Activated CD8-positive, alpha-beta T cell treated with anti-CD3 and anti-CD28 coated beads for 36 hours (primary cell): Measurements from ENCODE around the gene ATE1. TPM values are rescaled to one million over a fixed set of nuclear protein-coding genes. Genes with fewer than 3 reads are reported as not detected.
"Not testable (repeated sequence)": the region's sequence is repeated elsewhere in the genome, so short reads cannot be mapped to it uniquely, and the experiment has no call there.

Source experiments
- ATAC-seq: fragments of 200-7000 bp; cut with Tn5 transposase; one replicate; pipeline ENCODE4 v1.10.0; 2021; ENCODE audit warnings: mild to moderate bottlenecking, moderate library complexity
- CTCF ChIA-PET: fragments of 350-600 bp; sonication (Branson Sonifier 250); formaldehyde crosslinking; loops from one replicate; lab custom pipeline; 2021; ENCODE audit warnings: antibody characterized with exemption; lab: Charles Lee
- POLR2A ChIA-PET: fragments of 350-600 bp; sonication (Branson Sonifier 250); formaldehyde crosslinking; loops from one replicate; lab custom pipeline; 2021; ENCODE audit warnings: antibody characterized with exemption; lab: Charles Lee
- DNase-seq: peaks from one replicate; pipeline ENCODE4 v3.0.0-alpha.2; 2020
- H3K27ac Mint-ChIP-seq: one replicate; pipeline ENCODE4 v1.8.0; 2021; ENCODE audit warnings: mild to moderate bottlenecking, mixed read lengths
- H3K27me3 Mint-ChIP-seq: one replicate; pipeline ENCODE4 v1.8.0; 2021; ENCODE audit warnings: mixed read lengths
- H3K36me3 Mint-ChIP-seq: one replicate; pipeline ENCODE4 v1.8.0; 2021; ENCODE audit warnings: low read depth, mixed read lengths
- H3K4me1 Mint-ChIP-seq: one replicate; pipeline ENCODE4 v1.8.0; 2021; ENCODE audit warnings: low read depth, mixed read lengths
- H3K4me3 Mint-ChIP-seq: one replicate; pipeline ENCODE4 v1.8.0; 2021; ENCODE audit warnings: mild to moderate bottlenecking, moderate library complexity, mixed read lengths
- H3K9me3 Mint-ChIP-seq: one replicate; pipeline ENCODE4 v1.8.0; 2021; ENCODE audit warnings: mixed read lengths
- CTCF ChIP-seq: fragments of 200-600 bp; IDR thresholded peaks from one replicate; pipeline ENCODE4 v1.8.0; 2022; ENCODE audit warnings: antibody characterized with exemption, mild to moderate bottlenecking
- intact Hi-C: fragments of 100-400 bp; cut with micrococcal nuclease; formaldehyde crosslinking; loops from one replicate; pipeline ENCODE4 v1.10.0; 2022
- total RNA-seq, 2 experiments: library from RNA; stranded (reverse); gene quantifications; one replicate each; pipeline ENCODE4 v1.2.3, GENCODE V29; 2021

ATE1 gene
- total RNA-seq, 2 experiments from 2014 or later: 18.0 to 19.2 TPM

GRCh38 chr10:121765204-121765603, 162.6 kb downstream of the ATE1 start:
- CTCF ChIA-PET: no interaction called here
- no peak for TF ChIP-seq CTCF
- H3K4me1 Mint-ChIP-seq: no peaks in the 10 kb centered on the region
- intact Hi-C loops: no loop called here
- no peak overlapping the region for H3K4me3 Mint-ChIP-seq
- DNase-seq: no peak
- peaks cover 64% of the 10 kb centered on the region for H3K36me3 Mint-ChIP-seq
- H3K27me3 Mint-ChIP-seq: no peaks in the 10 kb centered on the region
- no peak overlapping the region for H3K27ac Mint-ChIP-seq
- peaks cover 25% of the 10 kb centered on the region for H3K9me3 Mint-ChIP-seq
- ATAC-seq: no peak
- POLR2A ChIA-PET: no interaction called here

- intact Hi-C loops: no loop called here
- TF ChIP-seq CTCF: no peak
- H3K27me3 Mint-ChIP-seq: no peaks in the 10 kb centered on the region
- ATAC-seq: no peak
- no peak for DNase-seq
- peaks cover 65% of the 10 kb centered on the region for H3K36me3 Mint-ChIP-seq
- H3K4me3 Mint-ChIP-seq: no peak overlapping the region
- ChIA-PET POLR2A (interaction anchor here (0.6 kb wide), 1 partner anchor 91 kb away, joined by 3 read pairs; no protein-coding TSS in a partner anchor), CTCF (interaction anchor here (0.6 kb wide), 1 partner anchor 60 kb away, joined by 3 read pairs; no protein-coding TSS in a partner anchor)
- H3K9me3 Mint-ChIP-seq: peaks cover 29% of the 10 kb centered on the region
- H3K27ac Mint-ChIP-seq: no peak overlapping the region
- no peaks in the 10 kb centered on the region for H3K4me1 Mint-ChIP-seq
Measured at GRCh38 chr10:121764233-121764942, 163.4 kb downstream of the ATE1 start.

GRCh38 chr10:121757241-121757640, 170.6 kb downstream of the ATE1 start:
- CTCF ChIA-PET: not testable (repeated sequence)

GRCh38 chr10:121755496-121755895, 172.3 kb downstream of the ATE1 start:
- intact Hi-C loops, POLR2A ChIA-PET, CTCF ChIA-PET: not testable (repeated sequence)

More at GRCh38 chr10:121757241-121757640, 170.6 kb downstream of the ATE1 start:
- Mint-ChIP-seq H3K36me3 (peaks cover 59% of the 10 kb centered on the region), H3K4me1 (peaks cover 20% of the 10 kb centered on the region), H3K9me3 (peaks cover 39% of the 10 kb centered on the region)
- DNase-seq, ATAC-seq, H3K27me3 Mint-ChIP-seq, POLR2A ChIA-PET, H3K27ac Mint-ChIP-seq, H3K4me3 Mint-ChIP-seq, intact Hi-C loops: not testable (repeated sequence)

GRCh38 chr10:121754666-121755065, 173.2 kb downstream of the ATE1 start:
- ChIA-PET CTCF (no interaction called here), POLR2A (no interaction called here)
- Mint-ChIP-seq H3K4me3 (peak overlapping the region; percentile 5), H3K9me3 (peaks cover 25% of the 10 kb centered on the region), H3K36me3 (peaks cover 37% of the 10 kb centered on the region), H3K27me3 (no peaks in the 10 kb centered on the region), H3K27ac (peak overlapping the region; percentile 81), H3K4me1 (peaks cover 20% of the 10 kb centered on the region)
- peak; percentile 18 for ATAC-seq
- intact Hi-C loops: no loop called here
- TF ChIP-seq CTCF: no peak
- DNase-seq: no peak

More at GRCh38 chr10:121755496-121755895, 172.3 kb downstream of the ATE1 start:
- H3K4me1 Mint-ChIP-seq: peaks cover 20% of the 10 kb centered on the region
- not testable (repeated sequence) for H3K27ac Mint-ChIP-seq, DNase-seq, H3K4me3 Mint-ChIP-seq, H3K27me3 Mint-ChIP-seq, ATAC-seq
- peaks cover 32% of the 10 kb centered on the region for H3K9me3 Mint-ChIP-seq
- peaks cover 45% of the 10 kb centered on the region for H3K36me3 Mint-ChIP-seq
